IMR-90 (cell line): ENCODE results near the gene LCAT. TPM values are rescaled to one million over a fixed set of nuclear protein-coding genes. Genes with fewer than 3 reads are reported as not detected.
"Not testable (repeated sequence)": the region's sequence is repeated elsewhere in the genome, so short reads cannot be mapped to it uniquely, and the experiment has no call there.

ENCODE experiments used
- ATAC-seq: fragments of 200-7000 bp; cut with Tn5 transposase; 2 replicates; pipeline ENCODE4 v1.9.1; 2020; ENCODE audit warnings: low read depth, mild to moderate bottlenecking, moderate library complexity
- BruUV-seq: library from RNA; stranded (reverse); fragments of 400-500 nt; replicated peaks from 2 replicates; lab custom pipeline; 2021; lab: Mats Ljungman, UMichigan
- CTCF ChIA-PET: fragments of 300-600 bp; formaldehyde crosslinking; extraction: SDS; loops from one replicate; lab custom pipeline; 2021; ENCODE audit warnings: antibody characterized with exemption; lab: Yijun Ruan, JAX
- POLR2A ChIA-PET: fragments of 300-600 bp; sonication (Branson Sonifier 250); formaldehyde crosslinking; loops from one replicate; lab custom pipeline; 2022; ENCODE audit warnings: antibody characterized with exemption; ENCODE audit not compliant: unreplicated experiment; lab: Charles Lee
- DNase-seq: peaks from one replicate; pipeline ENCODE4 v3.0.0; 2013
- H2AFZ ChIP-seq: replicated peaks from 2 replicates; pipeline ENCODE3; 2013; ENCODE audit warnings: low read length, mild to moderate bottlenecking; ENCODE audit not compliant: poor library complexity
- H2AK5ac ChIP-seq: 2 replicates; pipeline ENCODE4 v1.6.1; 2013; ENCODE audit warnings: low read depth, low read length, inconsistent platforms
- H2AK9ac ChIP-seq: replicated peaks from 2 replicates; pipeline ENCODE3; 2013; ENCODE audit warnings: mild to moderate bottlenecking, low read depth, low read length, moderate library complexity; ENCODE audit not compliant: poor library complexity
- H2BK120ac ChIP-seq: 2 replicates; pipeline ENCODE4 v1.6.1; 2013; ENCODE audit warnings: low read depth, low read length, inconsistent platforms
- H2BK15ac ChIP-seq: 3 replicates; pipeline ENCODE4 v1.6.1; 2013; ENCODE audit warnings: low read depth, low read length, inconsistent platforms
- H2BK20ac ChIP-seq: 2 replicates; pipeline ENCODE4 v1.6.1; 2013; ENCODE audit warnings: low read depth, mild to moderate bottlenecking, inconsistent platforms, low read length, moderate library complexity
- H2BK5ac ChIP-seq: 2 replicates; pipeline ENCODE4 v1.6.1; 2013; ENCODE audit warnings: mild to moderate bottlenecking, low read depth, low read length, inconsistent platforms; ENCODE audit not compliant: poor library complexity, severe bottlenecking
- H3K14ac ChIP-seq: replicated peaks from 2 replicates; pipeline ENCODE4 v1.6.1; 2013; ENCODE audit warnings: low read depth, low read length, inconsistent platforms
- H3K18ac ChIP-seq: 2 replicates; pipeline ENCODE4 v1.6.1; 2013; ENCODE audit warnings: low read depth, low read length, control low read depth
- H3K23ac ChIP-seq: 2 replicates; pipeline ENCODE4 v1.6.1; 2013; ENCODE audit warnings: low read depth, low read length, inconsistent platforms
- H3K27ac ChIP-seq: 2 replicates; pipeline ENCODE4 v1.5.1; 2013; ENCODE audit warnings: mild to moderate bottlenecking, control low read depth, low read length; ENCODE audit not compliant: insufficient read depth
- H3K27me3 ChIP-seq: 2 replicates; pipeline ENCODE4 v1.6.1; 2013; ENCODE audit warnings: low read length; ENCODE audit not compliant: control insufficient read depth, insufficient read depth
- H3K36me3 ChIP-seq: 2 replicates; pipeline ENCODE4 v1.6.1; 2013; ENCODE audit warnings: low read length, mixed read lengths; ENCODE audit not compliant: control insufficient read depth, insufficient read depth
- H3K4ac ChIP-seq: 2 replicates; pipeline ENCODE4 v1.6.1; 2013; ENCODE audit warnings: low read depth, low read length, inconsistent platforms
- H3K4me1 ChIP-seq: 2 replicates; pipeline ENCODE4 v1.6.1; 2013; ENCODE audit warnings: low read length, mixed read lengths; ENCODE audit not compliant: control insufficient read depth, insufficient read depth
- H3K4me2 ChIP-seq: 2 replicates; pipeline ENCODE4 v1.6.1; 2013; ENCODE audit warnings: low read depth, mild to moderate bottlenecking, control low read depth, low read length, moderate library complexity
- H3K4me3 ChIP-seq: 2 replicates; pipeline ENCODE4 v1.5.1; 2013; ENCODE audit warnings: low read depth, mild to moderate bottlenecking, control low read depth, low read length, moderate library complexity; ENCODE audit not compliant: insufficient read depth
- H3K56ac ChIP-seq: 2 replicates; pipeline ENCODE4 v1.6.1; 2013; ENCODE audit warnings: low read length, inconsistent platforms; ENCODE audit not compliant: insufficient read depth; ENCODE audit errors: extremely low read depth
- H3K79me1 ChIP-seq, 2 experiments: 2 replicates each; pipeline ENCODE4 v1.6.1; 2013; ENCODE audit warnings: low read length in 2 of 2, inconsistent platforms in 1 of 2, low read depth in 1 of 2
- H3K9ac ChIP-seq: 2 replicates; pipeline ENCODE4 v1.6.1; 2013; ENCODE audit warnings: low read depth, low read length, control low read depth
- H3K9me1 ChIP-seq: 2 replicates; pipeline ENCODE4 v1.6.1; 2013; ENCODE audit warnings: low read length, inconsistent platforms; ENCODE audit not compliant: insufficient read depth
- H3K9me3 ChIP-seq: 2 replicates; pipeline ENCODE4 v1.6.1; 2013; ENCODE audit warnings: low read length; ENCODE audit not compliant: control insufficient read depth, insufficient read depth
- H4K20me1 ChIP-seq: 2 replicates; pipeline ENCODE4 v1.6.1; 2013; ENCODE audit warnings: low read length, inconsistent platforms; ENCODE audit not compliant: insufficient read depth
- H4K5ac ChIP-seq: 2 replicates; pipeline ENCODE4 v1.6.1; 2013; ENCODE audit warnings: mild to moderate bottlenecking, low read depth, low read length, control low read depth
- H4K8ac ChIP-seq, 2 experiments: 2 replicates each; pipeline ENCODE4 v1.6.1; 2013; ENCODE audit warnings: low read depth in 2 of 2, low read length in 2 of 2, control low read depth in 1 of 2, inconsistent platforms in 1 of 2
- H4K91ac ChIP-seq: 2 replicates; pipeline ENCODE4 v1.6.1; 2013; ENCODE audit warnings: low read depth, low read length, inconsistent platforms; ENCODE audit not compliant: insufficient read depth
- WGBS, 2 experiments: methylation state at CpG; one replicate each; pipeline versions ENCODE4 v1.1.5 to v1.1.7; 2013; ENCODE audit warnings: missing lambda C conversion rate in 2 of 2; ENCODE audit not compliant: insufficient read length in 1 of 2; ENCODE audit errors: extremely low coverage in 2 of 2; 5-methylcytosine and 5-hydroxymethylcytosine counted together
- dilution Hi-C: fragments of 300-500 bp; cut with HindIII; formaldehyde crosslinking; loops from one replicate; pipeline ENCODE4 v1.14.3; 2018; ENCODE audit warnings: low sequenced_read_pairs; ENCODE audit not compliant: unreplicated experiment
- in situ Hi-C: fragments of 300-500 bp; cut with MboI; formaldehyde crosslinking; loops from 3 replicates; pipeline ENCODE4 v1.14.3; 2019; ENCODE audit warnings: low sequenced_read_pairs, inconsistent platforms, mixed read lengths
- intact Hi-C: fragments of 100-400 bp; cut with micrococcal nuclease; formaldehyde crosslinking; loops from 2 replicates; pipeline ENCODE4 v1.10.0; 2022
- polyA plus RNA-seq, 3 experiments: library from polyadenylated mRNA; depleted of rRNA; stranded (reverse); fragments of >200 nt; gene quantifications; 2 replicates each; pipeline ENCODE4 v1.2.3, GENCODE V29; 2012; ENCODE audit warnings: low replicate concordance in 1 of 3
- total RNA-seq: library from RNA; depleted of rRNA; stranded (reverse); fragments of >200 nt; gene quantifications from 2 replicates; pipeline ENCODE4 v1.2.3, GENCODE V29; 2012

Gene LCAT
- total and polyA plus RNA-seq, 2 of the 4 experiments (the other 2 are of a cell fraction) = 1.4 to 18.8 TPM

- H3K4me2 ChIP-seq, H3K27me3 ChIP-seq, H4K8ac ChIP-seq, H3K23ac ChIP-seq, ATAC-seq, DNase-seq, H4K5ac ChIP-seq, H3K27ac ChIP-seq, H2AK5ac ChIP-seq, H2BK120ac ChIP-seq, H2AK9ac ChIP-seq, POLR2A ChIA-PET, BruUV-seq, H3K4ac ChIP-seq, H2BK15ac ChIP-seq, in situ Hi-C loops, CTCF ChIA-PET, H3K9me3 ChIP-seq, H2BK5ac ChIP-seq, dilution Hi-C loops, H3K9ac ChIP-seq, intact Hi-C loops, H2BK20ac ChIP-seq, H3K18ac ChIP-seq, H3K56ac ChIP-seq, H2AFZ ChIP-seq, H4K91ac ChIP-seq, H3K4me3 ChIP-seq, H3K14ac ChIP-seq: not testable (repeated sequence)
- no CpG with 5 or more reads among the region's 2 CpGs for WGBS, 2 experiments
- H4K20me1 ChIP-seq = peaks cover 51% of the 10 kb centered on the region
- H3K36me3 ChIP-seq = peaks cover 18% of the 10 kb centered on the region
- peaks cover 23% of the 10 kb centered on the region for H3K4me1 ChIP-seq
- H3K9me1 ChIP-seq = peaks cover 32% of the 10 kb centered on the region
- H3K79me1 ChIP-seq = peaks cover 18 to 62% of the 10 kb centered on the region in 2 experiments
Observed at GRCh38 chr16:67915496-67915769, 28.5 kb downstream of the LCAT start.
